NK-92 (cell line): Measurements from ENCODE around the gene PRR9.
"Not testable (repeated sequence)": the region's sequence is repeated elsewhere in the genome, so short reads cannot be mapped to it uniquely, and the experiment has no call there.

Source experiments
- DNase-seq: peaks from one replicate; lab custom pipeline; 2025; ENCODE audit not compliant: unreplicated experiment; lab: John Stamatoyannopoulos, UW

The PRR9 gene

GRCh38 chr1:153217212-153217611 lies at the start of gene PRR9:
TSS of gene PRR9 (plus strand) at chr1:153217584. CDS start at chr1:153218145, 561 bp downstream.
- no peak for DNase-seq

- no peak for DNase-seq
Observed at GRCh38 chr1:153168686-153169085, 48.7 kb upstream of the PRR9 start.

GRCh38 chr1:153174624-153175023 lies 42.8 kb upstream of the PRR9 start:
- DNase-seq: no peak

GRCh38 chr1:153178922-153179321 lies 38.5 kb upstream of the PRR9 start:
- DNase-seq: no peak

GRCh38 chr1:153180556-153180955 lies 36.8 kb upstream of the PRR9 start:
- DNase-seq: no peak

- DNase-seq: not testable (repeated sequence)
Observed at GRCh38 chr1:153188301-153188700, 29.1 kb upstream of the PRR9 start.

GRCh38 chr1:153190373-153190772 lies 27.0 kb upstream of the PRR9 start:
- DNase-seq: no peak

- DNase-seq: no peak
Observed at GRCh38 chr1:153192697-153193096, 24.7 kb upstream of the PRR9 start.

GRCh38 chr1:153194331-153195050 lies 22.9 kb upstream of the PRR9 start:
- DNase-seq: no peak

- no peak for DNase-seq
Observed at GRCh38 chr1:153195216-153195615, 22.2 kb upstream of the PRR9 start.

GRCh38 chr1:153202006-153202405 lies 15.4 kb upstream of the PRR9 start:
- DNase-seq: no peak

GRCh38 chr1:153203130-153203529 lies 14.3 kb upstream of the PRR9 start, which contains the start of gene LELP1:
TSS of gene LELP1 (plus strand) at chr1:153203430. CDS start at chr1:153204708, 1,278 bp downstream.
- DNase-seq: no peak

GRCh38 chr1:153206631-153207030 lies 10.8 kb upstream of the PRR9 start:
- no peak for DNase-seq

GRCh38 chr1:153210206-153210605 lies 7.2 kb upstream of the PRR9 start:
- no peak for DNase-seq

- no peak for DNase-seq
Observed at GRCh38 chr1:153212201-153212600, 5.2 kb upstream of the PRR9 start.

- no peak for DNase-seq
Observed at GRCh38 chr1:153213519-153213918, 3.9 kb upstream of the PRR9 start.

- DNase-seq: no peak
Observed at GRCh38 chr1:153217744-153218416, 496 bp downstream of the PRR9 start.

GRCh38 chr1:153220606-153221303 lies 3.4 kb downstream of the PRR9 start:
- DNase-seq: no peak

- not testable (repeated sequence) for DNase-seq
Observed at GRCh38 chr1:153223040-153223891, 5.9 kb downstream of the PRR9 start.

GRCh38 chr1:153227810-153228209 lies 10.4 kb downstream of the PRR9 start:
- no peak for DNase-seq

- no peak for DNase-seq
Observed at GRCh38 chr1:153228491-153228890, 11.1 kb downstream of the PRR9 start.
